Measurements from ENCODE around the gene GDF7. TPM values are rescaled to one million over a fixed set of nuclear protein-coding genes. Genes with fewer than 3 reads are reported as not detected.

GDF7 gene
- total and polyA plus RNA-seq, 4 donors, result 0.89 to 7.2 (median 3.3) TPM

DNA sequence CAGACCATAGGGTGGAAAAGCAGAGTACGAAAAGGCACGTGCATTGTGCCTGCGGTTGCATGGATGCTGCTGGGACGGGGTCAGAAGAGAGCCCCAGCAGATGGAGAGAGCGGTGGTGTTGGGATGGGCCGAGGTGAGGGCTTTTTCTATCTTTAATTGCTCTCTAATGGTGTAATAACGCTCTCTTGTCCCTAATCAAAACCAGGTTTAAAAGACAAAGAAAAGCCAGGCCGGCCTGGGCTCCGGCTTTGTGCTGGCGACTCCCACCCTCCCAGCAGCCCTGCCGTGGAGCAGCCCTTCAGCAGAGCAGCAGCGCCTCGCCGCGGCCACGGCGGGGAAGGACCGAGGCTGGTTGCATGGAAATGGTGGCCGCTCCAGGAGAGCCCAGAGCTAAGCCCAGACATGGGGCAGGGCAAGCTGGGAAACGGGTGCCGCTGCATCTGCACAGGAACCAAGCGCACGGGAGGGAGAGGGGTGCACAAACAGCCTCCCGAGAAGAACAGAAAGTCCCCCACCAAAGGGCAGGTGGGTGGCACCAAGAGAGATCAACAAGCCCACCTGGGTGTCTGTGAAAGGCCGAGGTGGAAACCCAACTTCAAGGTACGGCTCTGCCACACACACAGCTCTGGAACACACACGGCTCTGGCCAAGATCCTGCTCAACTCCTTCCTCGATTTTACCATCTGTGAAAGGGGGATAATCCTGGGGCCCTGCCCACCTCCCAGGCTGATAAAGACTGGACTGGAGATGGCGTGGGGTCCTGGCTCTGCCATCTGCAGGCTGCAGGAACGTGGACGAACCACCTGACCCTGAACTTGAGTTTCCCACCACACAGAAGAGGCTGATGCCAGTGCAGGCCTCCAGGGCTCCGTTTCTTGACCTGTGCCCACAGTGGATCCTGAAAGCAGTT is 31.0 kb upstream of the GDF7 start:
- TF ChIP-seq SP1 (IDR thresholded peaks at IDR 0.05) (peak; percentile 17), RAD21 (IDR thresholded peaks at IDR 0.05) (peak; percentile 99 to 100), NR2F2 (IDR thresholded peaks at IDR 0.05) (no peak), GABPA (IDR thresholded peaks at IDR 0.05 in 1 of 2, conservative IDR thresholded peaks at IDR 0.05 in 1 of 2) (no peak), FOXA1 (IDR thresholded peaks at IDR 0.05) (no peak), EGR1 (IDR thresholded peaks at IDR 0.05; ENCODE audit: low read depth in 2 of 2) (no peak), HNF4G (IDR thresholded peaks at IDR 0.05) (no peak), RXRA (IDR thresholded peaks at IDR 0.05) (peak in 1 of 2 donors; percentile 4), FOXA2 (IDR thresholded peaks at IDR 0.05) (no peak), HNF4A (conservative IDR thresholded peaks at IDR 0.05) (peak in 1 of 2 donors; percentile 9), JUND (IDR thresholded peaks at IDR 0.05) (no peak), YY1 (IDR thresholded peaks at IDR 0.05) (peak; percentile 54), TAF1 (conservative IDR thresholded peaks at IDR 0.05) (no peak)
- TF ChIP-seq, protein P1, sequence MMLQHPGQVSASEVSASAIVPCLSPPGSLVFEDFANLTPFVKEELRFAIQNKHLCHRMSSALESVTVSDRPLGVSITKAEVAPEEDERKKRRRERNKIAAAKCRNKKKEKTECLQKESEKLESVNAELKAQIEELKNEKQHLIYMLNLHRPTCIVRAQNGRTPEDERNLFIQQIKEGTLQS (IDR thresholded peaks at IDR 0.05), result no peak
- TF ChIP-seq, protein P2, sequence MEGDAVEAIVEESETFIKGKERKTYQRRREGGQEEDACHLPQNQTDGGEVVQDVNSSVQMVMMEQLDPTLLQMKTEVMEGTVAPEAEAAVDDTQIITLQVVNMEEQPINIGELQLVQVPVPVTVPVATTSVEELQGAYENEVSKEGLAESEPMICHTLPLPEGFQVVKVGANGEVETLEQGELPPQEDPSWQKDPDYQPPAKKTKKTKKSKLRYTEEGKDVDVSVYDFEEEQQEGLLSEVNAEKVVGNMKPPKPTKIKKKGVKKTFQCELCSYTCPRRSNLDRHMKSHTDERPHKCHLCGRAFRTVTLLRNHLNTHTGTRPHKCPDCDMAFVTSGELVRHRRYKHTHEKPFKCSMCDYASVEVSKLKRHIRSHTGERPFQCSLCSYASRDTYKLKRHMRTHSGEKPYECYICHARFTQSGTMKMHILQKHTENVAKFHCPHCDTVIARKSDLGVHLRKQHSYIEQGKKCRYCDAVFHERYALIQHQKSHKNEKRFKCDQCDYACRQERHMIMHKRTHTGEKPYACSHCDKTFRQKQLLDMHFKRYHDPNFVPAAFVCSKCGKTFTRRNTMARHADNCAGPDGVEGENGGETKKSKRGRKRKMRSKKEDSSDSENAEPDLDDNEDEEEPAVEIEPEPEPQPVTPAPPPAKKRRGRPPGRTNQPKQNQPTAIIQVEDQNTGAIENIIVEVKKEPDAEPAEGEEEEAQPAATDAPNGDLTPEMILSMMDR (IDR thresholded peaks at IDR 0.05; ENCODE audit: low read depth, low read length, missing input control), result peak; percentile 95
- TF ChIP-seq, protein P3, sequence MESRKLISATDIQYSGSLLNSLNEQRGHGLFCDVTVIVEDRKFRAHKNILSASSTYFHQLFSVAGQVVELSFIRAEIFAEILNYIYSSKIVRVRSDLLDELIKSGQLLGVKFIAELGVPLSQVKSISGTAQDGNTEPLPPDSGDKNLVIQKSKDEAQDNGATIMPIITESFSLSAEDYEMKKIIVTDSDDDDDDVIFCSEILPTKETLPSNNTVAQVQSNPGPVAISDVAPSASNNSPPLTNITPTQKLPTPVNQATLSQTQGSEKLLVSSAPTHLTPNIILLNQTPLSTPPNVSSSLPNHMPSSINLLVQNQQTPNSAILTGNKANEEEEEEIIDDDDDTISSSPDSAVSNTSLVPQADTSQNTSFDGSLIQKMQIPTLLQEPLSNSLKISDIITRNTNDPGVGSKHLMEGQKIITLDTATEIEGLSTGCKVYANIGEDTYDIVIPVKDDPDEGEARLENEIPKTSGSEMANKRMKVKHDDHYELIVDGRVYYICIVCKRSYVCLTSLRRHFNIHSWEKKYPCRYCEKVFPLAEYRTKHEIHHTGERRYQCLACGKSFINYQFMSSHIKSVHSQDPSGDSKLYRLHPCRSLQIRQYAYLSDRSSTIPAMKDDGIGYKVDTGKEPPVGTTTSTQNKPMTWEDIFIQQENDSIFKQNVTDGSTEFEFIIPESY (IDR thresholded peaks at IDR 0.05), result no peak
- TF ChIP-seq, protein P4, sequence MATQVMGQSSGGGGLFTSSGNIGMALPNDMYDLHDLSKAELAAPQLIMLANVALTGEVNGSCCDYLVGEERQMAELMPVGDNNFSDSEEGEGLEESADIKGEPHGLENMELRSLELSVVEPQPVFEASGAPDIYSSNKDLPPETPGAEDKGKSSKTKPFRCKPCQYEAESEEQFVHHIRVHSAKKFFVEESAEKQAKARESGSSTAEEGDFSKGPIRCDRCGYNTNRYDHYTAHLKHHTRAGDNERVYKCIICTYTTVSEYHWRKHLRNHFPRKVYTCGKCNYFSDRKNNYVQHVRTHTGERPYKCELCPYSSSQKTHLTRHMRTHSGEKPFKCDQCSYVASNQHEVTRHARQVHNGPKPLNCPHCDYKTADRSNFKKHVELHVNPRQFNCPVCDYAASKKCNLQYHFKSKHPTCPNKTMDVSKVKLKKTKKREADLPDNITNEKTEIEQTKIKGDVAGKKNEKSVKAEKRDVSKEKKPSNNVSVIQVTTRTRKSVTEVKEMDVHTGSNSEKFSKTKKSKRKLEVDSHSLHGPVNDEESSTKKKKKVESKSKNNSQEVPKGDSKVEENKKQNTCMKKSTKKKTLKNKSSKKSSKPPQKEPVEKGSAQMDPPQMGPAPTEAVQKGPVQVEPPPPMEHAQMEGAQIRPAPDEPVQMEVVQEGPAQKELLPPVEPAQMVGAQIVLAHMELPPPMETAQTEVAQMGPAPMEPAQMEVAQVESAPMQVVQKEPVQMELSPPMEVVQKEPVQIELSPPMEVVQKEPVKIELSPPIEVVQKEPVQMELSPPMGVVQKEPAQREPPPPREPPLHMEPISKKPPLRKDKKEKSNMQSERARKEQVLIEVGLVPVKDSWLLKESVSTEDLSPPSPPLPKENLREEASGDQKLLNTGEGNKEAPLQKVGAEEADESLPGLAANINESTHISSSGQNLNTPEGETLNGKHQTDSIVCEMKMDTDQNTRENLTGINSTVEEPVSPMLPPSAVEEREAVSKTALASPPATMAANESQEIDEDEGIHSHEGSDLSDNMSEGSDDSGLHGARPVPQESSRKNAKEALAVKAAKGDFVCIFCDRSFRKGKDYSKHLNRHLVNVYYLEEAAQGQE (IDR thresholded peaks at IDR 0.05), result no peak
- TF ChIP-seq, protein P5, sequence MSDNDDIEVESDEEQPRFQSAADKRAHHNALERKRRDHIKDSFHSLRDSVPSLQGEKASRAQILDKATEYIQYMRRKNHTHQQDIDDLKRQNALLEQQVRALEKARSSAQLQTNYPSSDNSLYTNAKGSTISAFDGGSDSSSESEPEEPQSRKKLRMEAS (IDR thresholded peaks at IDR 0.05), result no peak
- H3K36me3 ChIP-seq (ENCODE audit: control insufficient read depth in 4 of 4, insufficient read depth in 3 of 4, low read depth in 1 of 4, low read length in 3 of 4), result peaks cover 0 to 2% (median under 1%) of the 10 kb centered on the region in 4 donors
- peak; percentile 81 for DNase-seq (ENCODE audit: low spot score)
- peaks cover 5 to 36% (median 19%) of the 10 kb centered on the region in 4 donors for H3K4me1 ChIP-seq (ENCODE audit: control insufficient read depth in 4 of 4, insufficient read depth in 4 of 4, low read length in 3 of 4)
- H3K9me3 ChIP-seq (ENCODE audit: control insufficient read depth in 4 of 4, low read length in 3 of 4), result no peaks in the 10 kb centered on the region
- no peaks in the 10 kb centered on the region for H3K27me3 ChIP-seq (ENCODE audit: control insufficient read depth in 4 of 4, insufficient read depth in 4 of 4, low read length in 3 of 4)
- H3K27ac ChIP-seq (ENCODE audit: low read depth in 1 of 2, low read length in 2 of 2), result peak overlapping the region in 1 of 2 donors; percentile 29
- H3K4me3 ChIP-seq (ENCODE audit: low read depth in 1 of 3, low read length in 3 of 3), result no peak overlapping the region
- H3K9ac ChIP-seq (ENCODE audit: low read depth in 1 of 2, low read length in 2 of 2), result peak overlapping the region in 1 of 2 donors; percentile 42
- WGBS, result 30% methylated on average over 32 of the region's 32 CpGs
